ENCODE results near the gene IGSF8. TPM values are rescaled to one million over a fixed set of nuclear protein-coding genes. Genes with fewer than 3 reads are reported as not detected.

Gene IGSF8
- polyA plus RNA-seq, 4 donors, result 11.0 to 34.5 (median 21.5) TPM

- peaks cover 0 to 21% (median 0%) of the 10 kb centered on the region in 3 donors for H3K4me1 ChIP-seq (ENCODE audit: control insufficient read depth in 3 of 3, insufficient read depth in 2 of 3, low read depth in 1 of 3, low read length in 2 of 3)
- WGBS, 3 donors, result 89 to 95% (median 94%) methylated on average over 5 of the region's 5 CpGs
- H3K27me3 ChIP-seq (ENCODE audit: control insufficient read depth in 3 of 3, insufficient read depth in 3 of 3, low read length in 3 of 3), result peaks cover 0 to 2% (median under 1%) of the 10 kb centered on the region in 3 donors
- no peak for DNase-seq
- H3K36me3 ChIP-seq (ENCODE audit: control insufficient read depth in 3 of 3, insufficient read depth in 2 of 3, low read depth in 1 of 3, low read length in 3 of 3), result no peaks in the 10 kb centered on the region
- H3K27ac ChIP-seq (ENCODE audit: low read depth in 1 of 3, low read length in 2 of 3), result no peak overlapping the region
- no peak for FAIRE-seq
- no peak overlapping the region for H3K4me3 ChIP-seq (ENCODE audit: low read depth in 1 of 3, low read length in 3 of 3)
- no peaks in the 10 kb centered on the region for H3K9me3 ChIP-seq (ENCODE audit: control insufficient read depth in 2 of 2, insufficient read depth in 1 of 2, low read depth in 1 of 2, low read length in 1 of 2)
Observed at GRCh38 chr1:160105155-160105554, 6.7 kb upstream of the IGSF8 start.

- Histone ChIP-seq H3K36me3 (ENCODE audit: control insufficient read depth in 3 of 3, insufficient read depth in 2 of 3, low read depth in 1 of 3, low read length in 3 of 3) (no peaks in the 10 kb centered on the region), H3K27ac (ENCODE audit: low read depth in 1 of 3, low read length in 2 of 3) (peak overlapping the region in 1 of 3 donors; percentile 14), H3K4me3 (ENCODE audit: low read depth in 1 of 3, low read length in 3 of 3) (no peak overlapping the region), H3K27me3 (ENCODE audit: control insufficient read depth in 3 of 3, insufficient read depth in 3 of 3, low read length in 3 of 3) (peaks cover 0 to 2% (median 0%) of the 10 kb centered on the region in 3 donors), H3K9me3 (ENCODE audit: control insufficient read depth in 2 of 2, insufficient read depth in 1 of 2, low read depth in 1 of 2, low read length in 1 of 2) (no peaks in the 10 kb centered on the region), H3K4me1 (ENCODE audit: control insufficient read depth in 3 of 3, insufficient read depth in 2 of 3, low read depth in 1 of 3, low read length in 2 of 3) (peaks cover 0 to 23% (median 0%) of the 10 kb centered on the region in 3 donors)
- FAIRE-seq (no peak), DNase-seq (no peak)
- 58 to 88% (median 85%) methylated on average over 3 of the region's 3 CpGs for WGBS, 3 donors
Observed at GRCh38 chr1:160104486-160104885, 6.1 kb upstream of the IGSF8 start.

GRCh38 chr1:160103658-160104408 lies 5.4 kb upstream of the IGSF8 start:
- H3K27me3 ChIP-seq (ENCODE audit: control insufficient read depth in 3 of 3, insufficient read depth in 3 of 3, low read length in 3 of 3), result peaks cover 0 to 2% (median 0%) of the 10 kb centered on the region in 3 donors
- WGBS, 3 donors, result 68 to 78% (median 71%) methylated on average over 6 of the region's 6 CpGs
- no peak for FAIRE-seq
- H3K9me3 ChIP-seq (ENCODE audit: control insufficient read depth in 2 of 2, insufficient read depth in 1 of 2, low read depth in 1 of 2, low read length in 1 of 2), result no peaks in the 10 kb centered on the region
- H3K4me3 ChIP-seq (ENCODE audit: low read depth in 1 of 3, low read length in 3 of 3), result no peak overlapping the region
- H3K27ac ChIP-seq (ENCODE audit: low read depth in 1 of 3, low read length in 2 of 3), result no peak overlapping the region
- no peaks in the 10 kb centered on the region for H3K36me3 ChIP-seq (ENCODE audit: control insufficient read depth in 3 of 3, insufficient read depth in 2 of 3, low read depth in 1 of 3, low read length in 3 of 3)
- peaks cover 0 to 28% (median 0%) of the 10 kb centered on the region in 3 donors for H3K4me1 ChIP-seq (ENCODE audit: control insufficient read depth in 3 of 3, insufficient read depth in 2 of 3, low read depth in 1 of 3, low read length in 2 of 3)
- DNase-seq, result no peak

GRCh38 chr1:160101717-160102522 lies 3.5 kb upstream of the IGSF8 start:
- Histone ChIP-seq H3K4me3 (ENCODE audit: low read depth in 1 of 3, low read length in 3 of 3) (no peak overlapping the region), H3K27ac (ENCODE audit: low read depth in 1 of 3, low read length in 2 of 3) (peak overlapping the region in 2 of 3 donors; percentile 49 to 53), H3K9me3 (ENCODE audit: control insufficient read depth in 2 of 2, insufficient read depth in 1 of 2, low read depth in 1 of 2, low read length in 1 of 2) (no peaks in the 10 kb centered on the region), H3K36me3 (ENCODE audit: control insufficient read depth in 3 of 3, insufficient read depth in 2 of 3, low read depth in 1 of 3, low read length in 3 of 3) (no peaks in the 10 kb centered on the region), H3K27me3 (ENCODE audit: control insufficient read depth in 3 of 3, insufficient read depth in 3 of 3, low read length in 3 of 3) (peaks cover 0 to 2% (median 0%) of the 10 kb centered on the region in 3 donors), H3K4me1 (ENCODE audit: control insufficient read depth in 3 of 3, insufficient read depth in 2 of 3, low read depth in 1 of 3, low read length in 2 of 3) (peaks cover 2 to 37% (median 4%) of the 10 kb centered on the region in 3 donors)
- 72 to 82% (median 82%) methylated on average over 9 of the region's 9 CpGs for WGBS, 3 donors
- DNase-seq (no peak), FAIRE-seq (no peak)

GRCh38 chr1:160101037-160101716 lies 2.8 kb upstream of the IGSF8 start:
- Histone ChIP-seq H3K9me3 (ENCODE audit: control insufficient read depth in 2 of 2, insufficient read depth in 1 of 2, low read depth in 1 of 2, low read length in 1 of 2) (no peaks in the 10 kb centered on the region), H3K4me1 (ENCODE audit: control insufficient read depth in 3 of 3, insufficient read depth in 2 of 3, low read depth in 1 of 3, low read length in 2 of 3) (peaks cover 7 to 44% (median 7%) of the 10 kb centered on the region in 3 donors), H3K4me3 (ENCODE audit: low read depth in 1 of 3, low read length in 3 of 3) (no peak overlapping the region), H3K36me3 (ENCODE audit: control insufficient read depth in 3 of 3, insufficient read depth in 2 of 3, low read depth in 1 of 3, low read length in 3 of 3) (peaks cover 0 to 5% (median 0%) of the 10 kb centered on the region in 3 donors), H3K27ac (ENCODE audit: low read depth in 1 of 3, low read length in 2 of 3) (peak overlapping the region in 2 of 3 donors; percentile 49 to 53), H3K27me3 (ENCODE audit: control insufficient read depth in 3 of 3, insufficient read depth in 3 of 3, low read length in 3 of 3) (peaks cover 0 to 2% (median 0%) of the 10 kb centered on the region in 3 donors)
- FAIRE-seq (no peak), DNase-seq (peak; percentile 62 to 84)
- WGBS, 3 donors, result 22 to 27% (median 24%) methylated on average over 13 of the region's 13 CpGs

- Histone ChIP-seq H3K27me3 (ENCODE audit: control insufficient read depth in 3 of 3, insufficient read depth in 3 of 3, low read length in 3 of 3) (peaks cover 0 to 2% (median 0%) of the 10 kb centered on the region in 3 donors), H3K36me3 (ENCODE audit: control insufficient read depth in 3 of 3, insufficient read depth in 2 of 3, low read depth in 1 of 3, low read length in 3 of 3) (peaks cover 0 to 11% (median 0%) of the 10 kb centered on the region in 3 donors), H3K4me1 (ENCODE audit: control insufficient read depth in 3 of 3, insufficient read depth in 2 of 3, low read depth in 1 of 3, low read length in 2 of 3) (peaks cover 7 to 57% (median 14%) of the 10 kb centered on the region in 3 donors), H3K9me3 (ENCODE audit: control insufficient read depth in 2 of 2, insufficient read depth in 1 of 2, low read depth in 1 of 2, low read length in 1 of 2) (no peaks in the 10 kb centered on the region), H3K4me3 (ENCODE audit: low read depth in 1 of 3, low read length in 3 of 3) (no peak overlapping the region), H3K27ac (ENCODE audit: low read depth in 1 of 3, low read length in 2 of 3) (peak overlapping the region in 2 of 3 donors; percentile 71 to 87)
- 97% methylated on average over 2 of the region's 2 CpGs for WGBS, 3 donors
- no peak for DNase-seq
- no peak for FAIRE-seq
Observed at GRCh38 chr1:160099716-160100375, 1.4 kb upstream of the IGSF8 start.

- FAIRE-seq (no peak), DNase-seq (peak; percentile 96 to 98)
- H3K36me3 ChIP-seq (ENCODE audit: control insufficient read depth in 3 of 3, insufficient read depth in 2 of 3, low read depth in 1 of 3, low read length in 3 of 3), result peaks cover 0 to 16% (median 0%) of the 10 kb centered on the region in 3 donors
- peaks cover 7 to 58% (median 19%) of the 10 kb centered on the region in 3 donors for H3K4me1 ChIP-seq (ENCODE audit: control insufficient read depth in 3 of 3, insufficient read depth in 2 of 3, low read depth in 1 of 3, low read length in 2 of 3)
- peak overlapping the region; percentile 84 to 89 (median 87) for H3K27ac ChIP-seq (ENCODE audit: low read depth in 1 of 3, low read length in 2 of 3)
- H3K27me3 ChIP-seq (ENCODE audit: control insufficient read depth in 3 of 3, insufficient read depth in 3 of 3, low read length in 3 of 3), result peaks cover 0 to 2% (median 0%) of the 10 kb centered on the region in 3 donors
- no peaks in the 10 kb centered on the region for H3K9me3 ChIP-seq (ENCODE audit: control insufficient read depth in 2 of 2, insufficient read depth in 1 of 2, low read depth in 1 of 2, low read length in 1 of 2)
- peak overlapping the region in 2 of 3 donors; percentile 39 to 49 for H3K4me3 ChIP-seq (ENCODE audit: low read depth in 1 of 3, low read length in 3 of 3)
- WGBS, 3 donors, result 1 to 3% (median 2%) methylated on average over 24 to 40 of the region's 40 CpGs
Observed at GRCh38 chr1:160098852-160099561, 588 bp upstream of the IGSF8 start.

All from small intestine (tissue), 7 donors.